ENCODE measurements around the gene PDPK1. TPM values are rescaled to one million over a fixed set of nuclear protein-coding genes. Genes with fewer than 3 reads are reported as not detected.

The PDPK1 gene
- total and polyA plus RNA-seq, 2 of the 4 experiments (the other 2 are of a cell fraction) = 10.6 to 27.3 TPM

DNA sequence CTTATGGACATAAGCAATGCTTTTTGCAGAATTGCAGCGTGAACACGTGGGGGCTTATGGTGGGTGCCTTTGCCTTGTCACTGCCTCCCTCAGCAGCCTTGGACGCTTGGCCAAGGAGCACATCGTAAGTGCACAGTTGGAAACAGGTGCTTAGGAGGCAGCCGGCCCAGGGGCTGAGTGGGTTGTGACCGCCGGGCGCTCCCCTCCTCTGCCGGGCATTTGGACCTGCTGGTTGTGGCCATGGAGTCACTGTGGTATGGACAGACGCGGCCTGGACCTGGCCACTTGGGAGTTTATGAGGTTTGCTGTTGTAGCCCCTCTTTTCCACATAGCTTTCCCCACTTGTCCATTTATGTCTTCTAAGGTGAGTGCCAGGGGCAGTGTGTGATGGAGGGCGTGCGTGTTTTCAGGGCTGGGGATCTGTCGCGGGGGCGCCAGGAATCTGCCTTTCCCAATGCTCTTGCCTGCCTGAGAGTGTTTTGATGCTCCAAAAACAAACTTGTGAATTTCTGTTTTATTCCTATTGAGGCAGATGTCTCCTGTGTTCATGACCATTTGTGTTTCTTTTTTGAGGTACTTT lies 49.2 kb downstream of the PDPK1 start:
- Histone ChIP-seq H3K9me1 (ENCODE audit: insufficient read depth, low read length) (no peaks in the 10 kb centered on the region), H3K4ac (ENCODE audit: low read depth, low read length) (no peak overlapping the region), H3K27ac (ENCODE audit: insufficient read depth, low read length) (no peak overlapping the region), H4K8ac (ENCODE audit: low read depth in 2 of 2, low read length in 2 of 2) (no peak overlapping the region), H3K36me3 (ENCODE audit: control insufficient read depth, insufficient read depth, low read length) (peaks cover 37% of the 10 kb centered on the region), H3K4me2 (ENCODE audit: low read depth, low read length) (no peak overlapping the region), H4K5ac (ENCODE audit: low read depth, low read length) (no peak overlapping the region), H3K18ac (ENCODE audit: low read depth, low read length) (no peak overlapping the region), H4K20me1 (ENCODE audit: insufficient read depth, low read length) (peaks cover 13% of the 10 kb centered on the region), H3K9ac (ENCODE audit: low read depth, low read length) (no peak overlapping the region), H2BK5ac (ENCODE audit: low read depth, low read length, poor library complexity, severe bottlenecking) (no peak overlapping the region), H2AFZ (replicated peaks; ENCODE audit: low read length, poor library complexity) (no peak overlapping the region), H3K14ac (replicated peaks; ENCODE audit: low read depth, low read length) (no peak overlapping the region), H2AK5ac (ENCODE audit: low read depth, low read length) (no peak overlapping the region), H2AK9ac (replicated peaks; ENCODE audit: low read depth, low read length, poor library complexity) (no peak overlapping the region), H4K91ac (ENCODE audit: insufficient read depth, low read depth, low read length) (no peak overlapping the region), H2BK20ac (ENCODE audit: low read depth, low read length) (no peak overlapping the region), H2BK15ac (ENCODE audit: low read depth, low read length) (no peak overlapping the region), H3K4me1 (ENCODE audit: control insufficient read depth, insufficient read depth, low read length) (peaks cover 1% of the 10 kb centered on the region; the same call in 1 of the 2 replicates), H3K56ac (ENCODE audit: extremely low read depth, insufficient read depth, low read length) (no peak overlapping the region), H3K9me3 (ENCODE audit: control insufficient read depth, insufficient read depth, low read length) (no peaks in the 10 kb centered on the region), H3K4me3 (ENCODE audit: insufficient read depth, low read depth, low read length) (no peak overlapping the region), H3K23ac (ENCODE audit: low read depth, low read length) (no peak overlapping the region), H2BK120ac (ENCODE audit: low read depth, low read length) (no peak overlapping the region), H3K27me3 (ENCODE audit: control insufficient read depth, insufficient read depth, low read length) (no peaks in the 10 kb centered on the region), H3K79me1 (ENCODE audit: low read depth in 1 of 2, low read length in 2 of 2) (peaks cover 3 to 31% of the 10 kb centered on the region in 2 experiments)
- no peak for ATAC-seq (ENCODE audit: low read depth)
- CTCF ChIA-PET = no interaction called here
- POLR2A ChIA-PET (ENCODE audit: unreplicated experiment) = no interaction called here
- no peak for DNase-seq
- intact Hi-C loops (cut with micrococcal nuclease) (no loop called here), in situ Hi-C loops (cut with MboI; ENCODE audit: low sequenced_read_pairs) (no loop called here), dilution Hi-C loops (cut with HindIII; ENCODE audit: low sequenced_read_pairs, unreplicated experiment) (no loop called here)
- TF ChIP-seq RFX5 (IDR thresholded peaks at IDR 0.05; ENCODE audit: low read depth, low read length) (no peak), CEBPB (IDR thresholded peaks at IDR 0.05; ENCODE audit: low read depth, low read length) (no peak)
- no TSS peak for BruUV-seq (replicated peaks)
- 100% methylated on average over 3 of the region's 16 CpGs; no CpG with 5 or more reads in 1 of the 2 experiments for WGBS, 2 experiments (ENCODE audit: extremely low coverage in 2 of 2, insufficient read length in 1 of 2)

All from IMR-90 (cell line).